ENCODE results near the gene CDK5RAP2.
"Not testable (repeated sequence)": the region's sequence is repeated elsewhere in the genome, so short reads cannot be mapped to it uniquely, and the experiment has no call there.

- TF ChIP-seq REST (tag by site-specific recombination; IDR thresholded peaks at IDR 0.05); ZNF488 (tag by site-specific recombination; IDR thresholded peaks at IDR 0.05); PRDM1 (tag by site-specific recombination; IDR thresholded peaks at IDR 0.05); ZNF350 (tag by site-specific recombination; IDR thresholded peaks at IDR 0.05); ZSCAN18 (tag by site-specific recombination; IDR thresholded peaks at IDR 0.05); ZNF24 (tag by site-specific recombination; IDR thresholded peaks at IDR 0.05); CTCF (tag by site-specific recombination; IDR thresholded peaks at IDR 0.05); ZNF645 (tag by site-specific recombination; IDR thresholded peaks at IDR 0.05); ZBTB8A (tag by site-specific recombination; IDR thresholded peaks at IDR 0.05); ZBTB21 (tag by site-specific recombination; IDR thresholded peaks at IDR 0.05); SP2 (tag by site-specific recombination; IDR thresholded peaks at IDR 0.05); AEBP2 (tag by site-specific recombination; IDR thresholded peaks at IDR 0.05; ENCODE audit: borderline replicate concordance): not testable (repeated sequence)
Measured at GRCh38 chr9:120515481-120515880, 64.5 kb downstream of the CDK5RAP2 start.
